T-helper 2 cell (primary cell): ENCODE data around the gene AP3S1.

Source experiments
- DNase-seq, 5 experiments: peaks; one replicate each; pipeline versions ENCODE4 v3.0.0 to v3.0.0-alpha.2; 2012 to 2022

Gene AP3S1

GRCh38 chr5:115941051-115941675, 99.4 kb downstream of the AP3S1 start:
- DNase-seq = no peak

GRCh38 chr5:115944501-115944900, 102.8 kb downstream of the AP3S1 start:
- no peak for DNase-seq

DNA sequence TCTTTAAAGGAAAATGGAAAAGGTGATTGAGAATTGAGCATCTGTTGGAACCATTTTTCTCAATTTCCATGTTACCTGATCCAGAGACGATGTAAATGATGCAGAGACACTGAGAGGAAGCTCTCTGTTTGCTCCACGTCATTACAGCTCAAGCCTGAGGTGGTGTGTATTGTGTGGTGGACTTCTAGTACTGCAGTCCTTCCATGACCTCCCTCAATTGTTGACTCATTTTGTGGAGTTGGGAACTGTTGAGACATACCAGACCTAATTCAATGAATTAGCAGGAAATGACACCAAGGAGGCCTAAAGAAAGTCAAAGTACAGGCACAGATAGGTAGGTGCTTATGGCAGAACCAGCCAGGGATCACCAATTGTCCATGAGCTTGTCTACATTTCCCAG, 104.9 kb downstream of the AP3S1 start:
- no peak for DNase-seq

GRCh38 chr5:115947260-115947659, 105.5 kb downstream of the AP3S1 start:
- no peak for DNase-seq

GRCh38 chr5:115948091-115948534, 106.4 kb downstream of the AP3S1 start:
- DNase-seq = no peak

GRCh38 chr5:115949096-115949495, 107.4 kb downstream of the AP3S1 start:
- DNase-seq = no peak

GRCh38 chr5:115952588-115952987, 110.9 kb downstream of the AP3S1 start:
- DNase-seq = no peak

- DNase-seq = no peak
Measured at GRCh38 chr5:115954144-115954543, 112.4 kb downstream of the AP3S1 start.

DNA sequence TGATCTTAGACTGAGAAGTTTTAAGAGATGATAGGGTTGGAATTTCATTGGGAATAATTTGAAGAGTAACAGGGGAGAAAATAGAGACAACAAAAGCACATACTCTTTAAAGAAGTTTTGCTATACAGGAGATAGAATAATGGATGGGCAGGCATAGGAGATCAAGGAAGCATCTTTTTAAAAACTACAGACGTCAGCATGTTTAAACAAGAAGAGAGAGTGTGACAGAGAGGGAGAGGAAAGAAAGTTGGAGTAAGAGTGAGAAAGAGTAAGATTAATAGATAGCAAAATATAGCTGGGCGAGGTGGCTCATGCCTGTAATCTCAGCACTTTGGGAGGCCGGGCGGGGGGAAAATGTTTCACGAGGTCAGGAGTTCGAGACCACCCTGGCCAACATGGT, 115.2 kb downstream of the AP3S1 start:
- no peak for DNase-seq

DNA sequence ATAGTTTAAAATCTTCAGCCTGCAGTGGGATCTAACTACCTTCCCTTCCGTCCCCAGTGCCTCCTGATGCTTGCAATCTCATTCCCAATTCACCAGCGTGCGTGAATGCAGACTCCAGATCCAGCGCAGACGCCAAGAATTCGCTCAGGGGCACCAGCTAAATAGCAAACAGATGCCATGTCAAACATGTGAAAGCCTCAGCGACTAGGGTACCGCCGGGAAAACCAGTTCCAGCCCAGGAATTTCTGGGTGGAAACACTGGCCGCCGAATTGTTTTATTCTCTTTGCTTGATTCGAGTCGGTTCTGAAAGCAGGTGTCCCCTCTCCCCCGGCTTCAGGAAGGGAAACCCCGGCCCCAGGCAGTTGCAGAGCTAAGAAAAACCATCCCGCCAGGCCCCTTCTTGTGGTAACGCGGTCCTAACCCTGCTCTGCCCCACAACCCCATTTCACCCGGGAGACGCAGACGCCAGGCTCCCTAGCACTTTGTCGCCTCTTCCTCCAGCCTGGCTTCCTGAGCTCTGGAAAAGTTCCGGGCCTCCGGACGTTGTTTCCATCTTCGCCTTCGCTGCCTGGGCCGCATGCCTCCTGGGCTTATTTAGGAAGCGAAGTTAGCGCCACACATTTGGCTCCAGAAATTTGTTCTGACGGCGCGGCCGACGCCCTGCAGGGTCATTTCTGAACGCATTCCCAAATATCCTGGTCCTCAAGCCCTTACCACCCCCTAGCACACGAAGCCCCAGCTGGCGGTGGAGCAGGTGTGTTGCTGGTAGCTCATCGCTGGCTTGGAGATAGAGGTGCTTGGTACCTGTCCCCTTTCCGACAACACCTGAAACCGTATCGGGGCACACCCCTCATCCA, 119.9 kb downstream of the AP3S1 start:
- DNase-seq = no peak

DNA sequence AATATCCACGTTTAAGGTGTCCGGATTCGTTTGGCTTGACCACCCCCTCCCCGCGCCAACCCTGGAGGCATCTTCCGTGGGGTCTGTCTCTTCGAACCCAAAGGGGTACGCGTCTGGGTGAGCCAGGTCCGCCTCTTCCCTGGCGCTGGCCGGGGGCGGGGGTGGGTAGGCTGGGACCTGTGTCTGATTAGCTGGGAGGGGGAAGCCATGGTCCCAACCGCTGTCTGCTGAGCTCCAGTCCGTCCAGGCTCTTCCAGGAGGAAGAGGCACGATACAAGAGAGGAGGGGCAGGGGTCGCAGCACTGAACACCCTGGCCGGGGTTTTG, 120.5 kb downstream of the AP3S1 start, which contains the start of gene LVRN:
LVRN (plus strand) TSS at position 237 of the 326 bp plus-strand sequence. CDS start 143 bp downstream, outside the sequence.
- DNase-seq = no peak

- DNase-seq = no peak
Measured at GRCh38 chr5:115962565-115963402, 121.0 kb downstream of the AP3S1 start.

- no peak for DNase-seq
Measured at GRCh38 chr5:115963566-115963965, 121.8 kb downstream of the AP3S1 start.
